Fibroblast of villous mesenchyme (primary cell): ENCODE results near the gene OXTR. TPM values are rescaled to one million over a fixed set of nuclear protein-coding genes. Genes with fewer than 3 reads are reported as not detected.

ENCODE experiments used
- DNase-seq: peaks from one replicate; pipeline ENCODE4 v3.0.0-alpha.2; 2010; ENCODE audit warnings: low read depth
- H3K4me3 ChIP-seq: 2 replicates; pipeline ENCODE4 v1.5.1; 2011; ENCODE audit warnings: low read depth, mild to moderate bottlenecking, low read length
- CTCF ChIP-seq: IDR thresholded peaks from 2 replicates; pipeline ENCODE4 v1.5.1; 2012; ENCODE audit warnings: low read depth, mild to moderate bottlenecking, low read length; ENCODE audit not compliant: insufficient read depth
- total RNA-seq: library from RNA; depleted of rRNA; stranded (reverse); fragments of >200 nt; gene quantifications from 2 replicates; pipeline ENCODE4 v1.2.3, GENCODE V29; 2012

Gene OXTR
- total RNA-seq, 1 donor = 310 TPM

GRCh38 chr3:8762607-8763377 is 6.6 kb downstream of the OXTR start:
- TF ChIP-seq CTCF = no peak
- DNase-seq = no peak
- no peak overlapping the region for H3K4me3 ChIP-seq

GRCh38 chr3:8761866-8762265 is 7.5 kb downstream of the OXTR start:
- no peak for TF ChIP-seq CTCF
- no peak for DNase-seq
- H3K4me3 ChIP-seq = no peak overlapping the region

- TF ChIP-seq CTCF = no peak
- no peak for DNase-seq
- no peak overlapping the region for H3K4me3 ChIP-seq
Observed at GRCh38 chr3:8760506-8760905, 8.9 kb downstream of the OXTR start.

DNA sequence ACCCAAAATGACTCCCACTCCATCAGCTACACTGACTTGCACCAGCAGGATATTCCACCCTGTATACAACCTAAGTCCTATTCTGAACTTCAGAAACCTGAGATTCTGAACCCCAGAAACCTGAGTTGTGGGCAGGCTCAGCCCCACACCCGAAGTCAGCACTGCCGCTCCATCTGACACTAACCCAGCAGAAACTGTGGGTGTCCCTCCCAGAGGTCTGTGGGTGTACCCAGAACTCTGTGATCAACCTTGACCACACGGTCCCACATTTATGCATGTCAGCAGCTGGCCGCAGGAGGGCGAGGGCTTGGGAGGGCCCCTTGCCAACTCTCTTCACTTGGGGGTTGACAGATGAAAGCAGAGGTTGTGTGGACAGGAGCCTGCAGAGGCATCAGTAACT is 9.3 kb downstream of the OXTR start:
- no peak for TF ChIP-seq CTCF
- H3K4me3 ChIP-seq = no peak overlapping the region
- DNase-seq = no peak

GRCh38 chr3:8759038-8759707 is 10.2 kb downstream of the OXTR start:
- no peak overlapping the region for H3K4me3 ChIP-seq
- no peak for TF ChIP-seq CTCF
- no peak for DNase-seq

GRCh38 chr3:8757551-8758518 is 11.6 kb downstream of the OXTR start:
- peak; percentile 72 for DNase-seq
- no peak for TF ChIP-seq CTCF
- H3K4me3 ChIP-seq = no peak overlapping the region
